Measurements from ENCODE around the gene CSTB.

The CSTB gene

DNA sequence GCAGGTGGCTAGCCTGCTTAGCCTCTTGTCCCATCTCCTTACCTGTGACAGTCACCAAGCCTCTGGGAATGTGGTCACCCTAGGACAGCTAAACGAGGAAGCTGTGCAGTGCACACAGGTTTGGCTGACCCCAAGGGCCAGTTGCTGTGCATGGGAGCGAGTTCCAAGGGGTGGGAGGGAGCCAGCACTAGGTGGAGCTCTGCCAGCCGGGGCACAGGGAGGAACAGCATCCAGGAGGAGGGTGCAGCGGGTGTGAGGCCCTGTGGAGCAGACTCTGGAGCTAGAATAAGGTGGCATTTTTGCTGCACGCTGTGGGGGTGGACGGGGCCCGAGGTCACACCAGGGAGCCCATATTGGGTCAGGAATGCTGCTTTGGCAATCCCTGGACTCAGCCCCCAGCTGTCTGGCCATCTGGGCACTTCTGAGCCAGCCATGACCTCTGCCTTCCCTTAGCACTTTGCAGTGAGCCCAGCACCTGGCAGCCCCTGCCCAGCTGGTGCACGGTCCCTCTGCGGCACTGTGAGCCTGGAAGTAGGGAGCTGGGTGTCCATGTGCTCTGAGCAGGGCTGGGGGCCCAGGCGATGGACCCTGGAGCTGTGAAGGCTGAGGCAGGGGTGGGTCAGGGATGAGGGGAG, 48.5 kb downstream of the CSTB start:
- no peak for DNase-seq

DNA sequence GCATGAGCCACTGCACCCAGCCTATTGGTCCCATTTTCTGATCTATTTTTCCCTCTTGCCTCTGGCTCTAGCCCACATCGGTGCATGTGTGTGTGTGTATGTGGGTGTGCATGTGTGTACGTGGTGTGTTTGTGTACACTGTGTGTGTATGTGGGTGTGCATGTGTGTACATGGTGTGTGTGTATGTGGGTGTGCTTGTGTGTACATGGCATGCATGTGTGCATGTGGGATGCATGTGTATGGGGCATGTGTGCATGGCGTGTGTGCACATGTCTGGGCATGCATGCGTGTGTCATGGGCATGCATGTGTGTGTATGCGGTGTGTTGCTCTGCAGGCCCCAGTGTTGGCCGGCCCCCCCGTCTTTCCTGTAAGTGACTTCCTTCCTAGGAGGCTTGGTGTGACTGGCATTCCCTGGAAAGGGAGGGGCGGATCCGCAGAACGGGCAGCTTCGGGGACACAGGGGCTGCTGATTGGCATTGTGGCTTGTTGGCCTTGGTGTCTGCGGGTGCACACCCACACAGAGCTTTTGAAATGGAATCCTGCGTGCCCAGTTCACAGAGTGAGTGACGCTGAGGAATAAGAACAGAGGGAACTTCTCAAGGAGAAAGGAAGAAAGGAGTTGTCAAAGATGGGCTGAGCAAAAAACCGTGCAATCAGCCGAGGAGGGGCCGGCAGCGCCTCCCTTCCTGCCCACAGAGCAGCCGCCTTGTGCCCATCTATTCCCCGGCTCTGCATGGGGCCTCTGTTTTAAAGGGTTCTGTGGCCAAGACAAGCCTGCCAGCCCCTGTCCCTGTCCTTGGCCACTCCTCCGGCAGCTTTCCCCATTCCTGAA, 49.2 kb downstream of the CSTB start:
- DNase-seq, result no peak

Measured in left hindlimb (tissue), 1 donor.